ENCODE measurements around the gene RECK. TPM values are rescaled to one million over a fixed set of nuclear protein-coding genes. Genes with fewer than 3 reads are reported as not detected.
"Not testable (repeated sequence)": the region's sequence is repeated elsewhere in the genome, so short reads cannot be mapped to it uniquely, and the experiment has no call there.

RECK gene
- total and polyA plus RNA-seq, 3 experiments from 2014 or later = 3.7 to 15.0 (median 4.3) TPM

- H3K9me3 ChIP-seq (ENCODE audit: low read length); H3K4me3 Mint-ChIP-seq; CTCF ChIA-PET; H3K36me3 Mint-ChIP-seq; H3K27me3 ChIP-seq (ENCODE audit: insufficient read depth, low read length, poor library complexity, severe bottlenecking); H3K27ac ChIP-seq (ENCODE audit: low read depth, low read length); POLR2A ChIA-PET; H3K4me1 Mint-ChIP-seq; H3K4me1 ChIP-seq (ENCODE audit: insufficient read depth, low read length); H3K4me3 ChIP-seq (ENCODE audit: low read length); DNase-seq; H3K27ac Mint-ChIP-seq; H3K36me3 ChIP-seq (ENCODE audit: insufficient read depth, low read length): not testable (repeated sequence)
- Mint-ChIP-seq H3K9me3 (peaks cover 8 to 17% (median 12%) of the 10 kb centered on the region in 5 donors), H3K27me3 (peaks cover 15 to 66% of the 10 kb centered on the region in 2 donors)
Observed at GRCh38 chr9:35997016-35997415, 39.7 kb upstream of the RECK start.

- ChIA-PET CTCF (no interaction called here), POLR2A (no interaction called here)
- H3K9me3 Mint-ChIP-seq = peaks cover 8 to 17% (median 12%) of the 10 kb centered on the region in 5 donors
Observed at GRCh38 chr9:35998333-35998732, 38.4 kb upstream of the RECK start.

GRCh38 chr9:36005891-36006290 lies 30.8 kb upstream of the RECK start:
- Histone ChIP-seq H3K9me3 (ENCODE audit: low read length) (no peaks in the 10 kb centered on the region), H3K4me1 (ENCODE audit: insufficient read depth, low read length) (no peaks in the 10 kb centered on the region), H3K36me3 (ENCODE audit: insufficient read depth, low read length) (no peaks in the 10 kb centered on the region), H3K27me3 (ENCODE audit: insufficient read depth, low read length, poor library complexity, severe bottlenecking) (no peaks in the 10 kb centered on the region), H3K4me3 (ENCODE audit: low read length) (no peak overlapping the region), H3K27ac (ENCODE audit: low read depth, low read length) (no peak overlapping the region)
- H3K4me1 Mint-ChIP-seq = peaks cover 4 to 5% (median 4%) of the 10 kb centered on the region in 3 donors
- POLR2A ChIA-PET = no interaction called here
- CTCF ChIA-PET = interaction anchor here (1.0 kb wide), 1 partner anchor 65 kb away, joined by 3 read pairs; no protein-coding TSS in a partner anchor
- H3K36me3 Mint-ChIP-seq = no peaks in the 10 kb centered on the region
- peaks cover 0 to 9% (median 3%) of the 10 kb centered on the region in 5 donors for H3K9me3 Mint-ChIP-seq
- no peak overlapping the region for H3K4me3 Mint-ChIP-seq
- H3K27me3 Mint-ChIP-seq = peaks cover 27 to 60% of the 10 kb centered on the region in 2 donors
- no peak for DNase-seq
- peak overlapping the region in 1 of 8 donors; percentile 4 for H3K27ac Mint-ChIP-seq

More at GRCh38 chr9:35998333-35998732, 38.4 kb upstream of the RECK start:
- no peaks in the 10 kb centered on the region for H3K27me3 ChIP-seq (ENCODE audit: insufficient read depth, low read length, poor library complexity, severe bottlenecking)
- H3K4me3 ChIP-seq (ENCODE audit: low read length) = no peak overlapping the region
- H3K36me3 ChIP-seq (ENCODE audit: insufficient read depth, low read length) = no peaks in the 10 kb centered on the region
- peaks cover 17 to 68% of the 10 kb centered on the region in 2 donors for H3K27me3 Mint-ChIP-seq
- no peak overlapping the region for H3K27ac ChIP-seq (ENCODE audit: low read depth, low read length)
- no peaks in the 10 kb centered on the region for H3K4me1 ChIP-seq (ENCODE audit: insufficient read depth, low read length)
- H3K9me3 ChIP-seq (ENCODE audit: low read length) = peaks cover 6% of the 10 kb centered on the region
- H3K36me3 Mint-ChIP-seq = peaks cover 0 to 4% (median 0%) of the 10 kb centered on the region in 3 donors
- no peaks in the 10 kb centered on the region for H3K4me1 Mint-ChIP-seq
- no peak overlapping the region for H3K27ac Mint-ChIP-seq
- DNase-seq = no peak
- no peak overlapping the region for H3K4me3 Mint-ChIP-seq

- Histone ChIP-seq H3K36me3 (ENCODE audit: insufficient read depth, low read length) (no peaks in the 10 kb centered on the region), H3K9me3 (ENCODE audit: low read length) (no peaks in the 10 kb centered on the region), H3K4me1 (ENCODE audit: insufficient read depth, low read length) (no peaks in the 10 kb centered on the region), H3K27ac (ENCODE audit: low read depth, low read length) (no peak overlapping the region), H3K27me3 (ENCODE audit: insufficient read depth, low read length, poor library complexity, severe bottlenecking) (no peaks in the 10 kb centered on the region), H3K4me3 (ENCODE audit: low read length) (no peak overlapping the region)
- CTCF ChIA-PET = interaction anchor here (0.8 to 2.7 kb wide), 5 partner anchors 14 to 158 kb away, joined by 3 to 12 read pairs (median 7); partner anchors contain the start of gene RECK
- peaks cover 28 to 61% of the 10 kb centered on the region in 2 donors for H3K27me3 Mint-ChIP-seq
- POLR2A ChIA-PET = no interaction called here
- DNase-seq = no peak
- H3K36me3 Mint-ChIP-seq = no peaks in the 10 kb centered on the region
- H3K4me3 Mint-ChIP-seq = no peak overlapping the region
- no peak overlapping the region for H3K27ac Mint-ChIP-seq
- peaks cover 4 to 5% (median 4%) of the 10 kb centered on the region in 3 donors for H3K4me1 Mint-ChIP-seq
- H3K9me3 Mint-ChIP-seq = peaks cover 0 to 9% (median 3%) of the 10 kb centered on the region in 5 donors
Observed at GRCh38 chr9:36006549-36007315, 30.0 kb upstream of the RECK start.

GRCh38 chr9:36007316-36007708 lies 29.4 kb upstream of the RECK start:
- Mint-ChIP-seq H3K27ac (peak overlapping the region in 1 of 8 donors; percentile 20), H3K9me3 (peaks cover 0 to 9% (median 3%) of the 10 kb centered on the region in 5 donors), H3K36me3 (no peaks in the 10 kb centered on the region), H3K4me3 (no peak overlapping the region), H3K4me1 (peaks cover 4 to 5% (median 4%) of the 10 kb centered on the region in 3 donors), H3K27me3 (peaks cover 28 to 57% of the 10 kb centered on the region in 2 donors)
- H3K36me3 ChIP-seq (ENCODE audit: insufficient read depth, low read length) = no peaks in the 10 kb centered on the region
- no peak overlapping the region for H3K27ac ChIP-seq (ENCODE audit: low read depth, low read length)
- no peak overlapping the region for H3K4me3 ChIP-seq (ENCODE audit: low read length)
- no peaks in the 10 kb centered on the region for H3K27me3 ChIP-seq (ENCODE audit: insufficient read depth, low read length, poor library complexity, severe bottlenecking)
- ChIA-PET POLR2A (no interaction called here), CTCF (interaction anchor here (0.8 to 2.7 kb wide), 6 partner anchors 12 to 157 kb away, joined by 3 to 12 read pairs (median 6); partner anchors contain the start of gene RECK)
- H3K9me3 ChIP-seq (ENCODE audit: low read length) = no peaks in the 10 kb centered on the region
- H3K4me1 ChIP-seq (ENCODE audit: insufficient read depth, low read length) = no peaks in the 10 kb centered on the region
- no peak for DNase-seq

GRCh38 chr9:36007852-36008251 lies 28.9 kb upstream of the RECK start:
- no peaks in the 10 kb centered on the region for H3K36me3 ChIP-seq (ENCODE audit: insufficient read depth, low read length)
- H3K9me3 Mint-ChIP-seq = peaks cover 0 to 9% (median 3%) of the 10 kb centered on the region in 5 donors
- no peaks in the 10 kb centered on the region for H3K9me3 ChIP-seq (ENCODE audit: low read length)
- ChIA-PET CTCF (interaction anchor here (0.7 to 2.7 kb wide), 11 partner anchors 8 to 1222 kb away, joined by 3 to 12 read pairs (median 5); partner anchors contain the start of gene RECK), POLR2A (no interaction called here)
- H3K4me1 Mint-ChIP-seq = peaks cover 4 to 5% (median 4%) of the 10 kb centered on the region in 3 donors
- H3K4me3 Mint-ChIP-seq = no peak overlapping the region
- no peak overlapping the region for H3K4me3 ChIP-seq (ENCODE audit: low read length)
- H3K27ac ChIP-seq (ENCODE audit: low read depth, low read length) = no peak overlapping the region
- no peak for DNase-seq
- H3K4me1 ChIP-seq (ENCODE audit: insufficient read depth, low read length) = no peaks in the 10 kb centered on the region
- H3K27ac Mint-ChIP-seq = no peak overlapping the region
- H3K27me3 Mint-ChIP-seq = peaks cover 26 to 52% of the 10 kb centered on the region in 2 donors
- no peaks in the 10 kb centered on the region for H3K36me3 Mint-ChIP-seq
- no peaks in the 10 kb centered on the region for H3K27me3 ChIP-seq (ENCODE audit: insufficient read depth, low read length, poor library complexity, severe bottlenecking)

- peak overlapping the region in 1 of 8 donors; percentile 4 for H3K27ac Mint-ChIP-seq
- H3K27ac ChIP-seq (ENCODE audit: low read depth, low read length) = no peak overlapping the region
- H3K9me3 Mint-ChIP-seq = peaks cover 0 to 9% (median 3%) of the 10 kb centered on the region in 5 donors
- no peaks in the 10 kb centered on the region for H3K36me3 Mint-ChIP-seq
- H3K4me3 ChIP-seq (ENCODE audit: low read length) = no peak overlapping the region
- H3K4me1 Mint-ChIP-seq = peaks cover 4 to 5% (median 4%) of the 10 kb centered on the region in 3 donors
- H3K4me1 ChIP-seq (ENCODE audit: insufficient read depth, low read length) = no peaks in the 10 kb centered on the region
- no peaks in the 10 kb centered on the region for H3K27me3 ChIP-seq (ENCODE audit: insufficient read depth, low read length, poor library complexity, severe bottlenecking)
- H3K4me3 Mint-ChIP-seq = no peak overlapping the region
- H3K27me3 Mint-ChIP-seq = peaks cover 27 to 44% of the 10 kb centered on the region in 2 donors
- no peaks in the 10 kb centered on the region for H3K36me3 ChIP-seq (ENCODE audit: insufficient read depth, low read length)
- ChIA-PET POLR2A (no interaction called here), CTCF (interaction anchor here (0.6 to 2.7 kb wide), 12 partner anchors 9 to 1221 kb away, joined by 3 to 12 read pairs (median 4); partner anchors contain the start of gene RECK)
- DNase-seq = peak; percentile 29 to 77 (median 54)
- H3K9me3 ChIP-seq (ENCODE audit: low read length) = no peaks in the 10 kb centered on the region
Observed at GRCh38 chr9:36008774-36009300, 27.9 kb upstream of the RECK start.

GRCh38 chr9:36011379-36011778 lies 25.3 kb upstream of the RECK start:
- Mint-ChIP-seq H3K4me3 (no peak overlapping the region), H3K4me1 (peaks cover 4 to 5% (median 4%) of the 10 kb centered on the region in 3 donors), H3K36me3 (no peaks in the 10 kb centered on the region), H3K27me3 (peaks cover 22 to 32% of the 10 kb centered on the region in 2 donors), H3K27ac (no peak overlapping the region), H3K9me3 (no peaks in the 10 kb centered on the region)
- DNase-seq = no peak
- POLR2A ChIA-PET = no interaction called here
- no peaks in the 10 kb centered on the region for H3K36me3 ChIP-seq (ENCODE audit: insufficient read depth, low read length)
- H3K27me3 ChIP-seq (ENCODE audit: insufficient read depth, low read length, poor library complexity, severe bottlenecking) = no peaks in the 10 kb centered on the region
- H3K27ac ChIP-seq (ENCODE audit: low read depth, low read length) = no peak overlapping the region
- H3K4me3 ChIP-seq (ENCODE audit: low read length) = no peak overlapping the region
- no peaks in the 10 kb centered on the region for H3K4me1 ChIP-seq (ENCODE audit: insufficient read depth, low read length)
- no peaks in the 10 kb centered on the region for H3K9me3 ChIP-seq (ENCODE audit: low read length)
- CTCF ChIA-PET = interaction anchor here (1.4 kb wide), 1 partner anchor 12 kb away, joined by 7 read pairs; no protein-coding TSS in a partner anchor

Data from CD8-positive, alpha-beta memory T cell (primary cell).